GM21526 (cell line): ENCODE measurements around the gene HMX1.

ENCODE experiments used
- ATAC-seq: cut with Tn5 transposase; IDR thresholded peaks from one replicate; pipeline ENCODE4 v1.9.1; 2021; ENCODE audit warnings: moderate library complexity; ENCODE audit not compliant: unreplicated experiment, low FRiP score

The HMX1 gene

GRCh38 chr4:8859550-8860095 is 12.0 kb downstream of the HMX1 start:
- no peak for ATAC-seq

- ATAC-seq: no peak
Observed at GRCh38 chr4:8858701-8859210, 12.9 kb downstream of the HMX1 start.

GRCh38 chr4:8857766-8858700 is 13.6 kb downstream of the HMX1 start:
- ATAC-seq: no peak

GRCh38 chr4:8856835-8857621 is 14.6 kb downstream of the HMX1 start:
- no peak for ATAC-seq

GRCh38 chr4:8855818-8856245 is 15.8 kb downstream of the HMX1 start:
- ATAC-seq: no peak

GRCh38 chr4:8854931-8855330 is 16.7 kb downstream of the HMX1 start:
- no peak for ATAC-seq

GRCh38 chr4:8854016-8854415 is 17.6 kb downstream of the HMX1 start:
- ATAC-seq: no peak

- no peak for ATAC-seq
Observed at GRCh38 chr4:8853249-8853648, 18.4 kb downstream of the HMX1 start.

GRCh38 chr4:8852118-8852704 is 19.4 kb downstream of the HMX1 start:
- no peak for ATAC-seq

- no peak for ATAC-seq
Observed at GRCh38 chr4:8851321-8852117, 20.1 kb downstream of the HMX1 start.

GRCh38 chr4:8850830-8851188 is 20.8 kb downstream of the HMX1 start:
- no peak for ATAC-seq

- ATAC-seq: no peak
Observed at GRCh38 chr4:8850074-8850829, 21.4 kb downstream of the HMX1 start.

- no peak for ATAC-seq
Observed at GRCh38 chr4:8849266-8850073, 22.2 kb downstream of the HMX1 start.

GRCh38 chr4:8848507-8849265 is 23.0 kb downstream of the HMX1 start:
- ATAC-seq: no peak

GRCh38 chr4:8847764-8848163 is 23.9 kb downstream of the HMX1 start:
- no peak for ATAC-seq

GRCh38 chr4:8847331-8847730 is 24.3 kb downstream of the HMX1 start:
- ATAC-seq: no peak

- ATAC-seq: no peak
Observed at GRCh38 chr4:8846826-8847225, 24.8 kb downstream of the HMX1 start.
